A549 (cell line): ENCODE data around the gene KRT16. TPM values are rescaled to one million over a fixed set of nuclear protein-coding genes. Genes with fewer than 3 reads are reported as not detected.

Source experiments
- ATAC-seq, 2 experiments: fragments of 200-7000 bp in 1 of 2; fragments of >200 bp in 1 of 2; cut with Nextera tagmentation in 1 of 2; cut with Tn5 transposase in 1 of 2; 3 replicates each; pipeline versions ENCODE4 v1.8.0 to v1.9.1; 2018 to 2020; ENCODE audit warnings: mild to moderate bottlenecking in 1 of 2, moderate library complexity in 1 of 2
- CTCF ChIA-PET: fragments of 300-600 bp; sonication (Branson Sonifier 250); formaldehyde crosslinking; extraction: SDS; loops from one replicate; lab custom pipeline; 2021; ENCODE audit warnings: antibody characterized with exemption, inconsistent platforms; lab: Yijun Ruan, JAX
- POLR2A ChIA-PET: fragments of 350-600 bp; formaldehyde crosslinking; extraction: SDS; loops from one replicate; lab custom pipeline; 2021; ENCODE audit warnings: antibody characterized with exemption, inconsistent platforms; lab: Yijun Ruan, JAX
- DNase-seq, 2 experiments: peaks; one replicate each; pipeline versions ENCODE4 v3.0.0 to v3.0.0-alpha.2; 2011 to 2016; ENCODE audit warnings: low read depth in 1 of 2, low spot score in 1 of 2
- FAIRE-seq: peaks from 2 replicates; lab custom pipeline; 2011; peaks lifted over from hg19 to GRCh38; lab: Jason Lieb, UNC
- H3K27ac ChIP-seq, 2 experiments: fragments of >200 bp; sonication (Bioruptor Twin); formaldehyde crosslinking; 3 replicates each; pipeline ENCODE4 v1.5.1; 2016 to 2017
- H3K4me1 ChIP-seq: fragments of >200 bp; sonication (Bioruptor Twin); formaldehyde crosslinking; 3 replicates; pipeline ENCODE4 v1.6.1; 2016
- H3K4me2 ChIP-seq: fragments of >200 bp; sonication (Bioruptor Twin); formaldehyde crosslinking; 3 replicates; pipeline ENCODE4 v1.6.1; 2016
- H3K4me3 ChIP-seq: fragments of >200 bp; sonication (Bioruptor Twin); formaldehyde crosslinking; 3 replicates; pipeline ENCODE4 v1.5.1; 2016
- H3K9me3 ChIP-seq: fragments of >200 bp; sonication (Bioruptor Twin); formaldehyde crosslinking; 3 replicates; pipeline ENCODE4 v1.6.1; 2016
- CHD2 ChIP-seq: fragments of 150-350 bp; IDR thresholded peaks from 2 replicates; pipeline ENCODE4 v1.6.1; 2014; ENCODE audit warnings: low read length; ENCODE audit not compliant: partially characterized antibody
- CHD4 ChIP-seq: fragments of 200-600 bp; sonication (generic); IDR thresholded peaks from 2 replicates; pipeline ENCODE4 v1.6.1; 2016; ENCODE audit warnings: antibody characterized with exemption, mild to moderate bottlenecking, borderline replicate concordance
- E2F6 ChIP-seq: IDR thresholded peaks from 2 replicates; pipeline ENCODE4 v1.6.1; 2012; ENCODE audit warnings: low read depth, borderline replicate concordance
- EHF ChIP-seq: fragments of 250-450 bp; sonication (Bioruptor Pico); IDR thresholded peaks from 2 replicates; pipeline ENCODE4 v1.5.0; 2020; ENCODE audit warnings: mild to moderate bottlenecking
- EP300 ChIP-seq, 2 experiments: fragments of >200 bp; sonication (Bioruptor Twin); formaldehyde crosslinking; IDR thresholded peaks; 2 replicates in 1 of 2; 3 replicates in 1 of 2; pipeline ENCODE4 v1.6.1; 2016 to 2017
- FOXS1 ChIP-seq: fragments of 250-450 bp; sonication (Bioruptor Pico); IDR thresholded peaks from 2 replicates; pipeline ENCODE4 v1.5.0; 2020; ENCODE audit warnings: mild to moderate bottlenecking, moderate library complexity
- HEYL ChIP-seq: fragments of 250-450 bp; sonication (Bioruptor Pico); IDR thresholded peaks from 2 replicates; pipeline ENCODE4 v1.8.0; 2021; ENCODE audit warnings: mild to moderate bottlenecking, moderate library complexity
- HOXB13 ChIP-seq: fragments of 250-450 bp; sonication (Bioruptor Pico); IDR thresholded peaks from 2 replicates; pipeline ENCODE4 v1.5.0; 2020; ENCODE audit warnings: low read depth, mild to moderate bottlenecking, moderate library complexity
- JUNB ChIP-seq: fragments of >200 bp; sonication (Bioruptor Twin); formaldehyde crosslinking; IDR thresholded peaks from 2 replicates; pipeline ENCODE4 v1.6.1; 2016
- KDM5A ChIP-seq: fragments of 200-600 bp; sonication (generic); IDR thresholded peaks from 2 replicates; pipeline ENCODE4 v1.6.1; 2016; ENCODE audit warnings: antibody characterized with exemption, mild to moderate bottlenecking
- MAFK ChIP-seq: fragments of 450-650 bp; IDR thresholded peaks from 2 replicates; pipeline ENCODE4 v1.6.1; 2014; ENCODE audit not compliant: partially characterized antibody
- MAZ ChIP-seq: fragments of 150-350 bp; IDR thresholded peaks from 2 replicates; pipeline ENCODE4 v1.6.1; 2014; ENCODE audit warnings: antibody characterized with exemption, low read depth, low read length, borderline replicate concordance
- MYC ChIP-seq: IDR thresholded peaks from 2 replicates; pipeline ENCODE4 v1.6.1; 2012; ENCODE audit warnings: mild to moderate bottlenecking, inconsistent platforms, low read length, improper control_type of control experiment, borderline replicate concordance
- NFE2L2 ChIP-seq: fragments of 150-350 bp; conservative IDR thresholded peaks from 2 replicates; pipeline ENCODE4 v1.6.1; 2014; ENCODE audit warnings: low read length
- PBX3 ChIP-seq: IDR thresholded peaks from 2 replicates; pipeline ENCODE4 v1.6.1; 2012
- RCOR1 ChIP-seq: fragments of 150-350 bp; IDR thresholded peaks from 2 replicates; pipeline ENCODE4 v1.6.1; 2014; ENCODE audit warnings: antibody characterized with exemption, low read length, low read depth
- REST ChIP-seq: fragments of 200-600 bp; sonication (generic); IDR thresholded peaks from 2 replicates; pipeline ENCODE4 v1.6.1; 2016; ENCODE audit warnings: antibody characterized with exemption, mild to moderate bottlenecking, moderate library complexity
- RFX5 ChIP-seq: fragments of 450-650 bp; IDR thresholded peaks from 2 replicates; pipeline ENCODE4 v1.7.1; 2014; ENCODE audit warnings: antibody characterized with exemption, mild to moderate bottlenecking, moderate library complexity
- SMC3 ChIP-seq: fragments of >200 bp; sonication (Bioruptor Twin); formaldehyde crosslinking; IDR thresholded peaks from 3 replicates; pipeline ENCODE4 v1.6.1; 2018; ENCODE audit warnings: inconsistent platforms
- TFCP2L1 ChIP-seq: fragments of 250-450 bp; sonication (Bioruptor Pico); IDR thresholded peaks from 2 replicates; pipeline ENCODE4 v1.5.0; 2021; ENCODE audit warnings: mild to moderate bottlenecking
- USF2 ChIP-seq: fragments of 450-650 bp; IDR thresholded peaks from 2 replicates; pipeline ENCODE4 v1.6.1; 2014; ENCODE audit warnings: antibody characterized with exemption
- ZNF302 ChIP-seq: fragments of 250-450 bp; sonication (Bioruptor Pico); IDR thresholded peaks from 2 replicates; pipeline ENCODE4 v1.9.0; 2021; ENCODE audit warnings: inconsistent platforms, mild to moderate bottlenecking, moderate library complexity
- WGBS: methylation state at CpG from one replicate; pipeline ENCODE4 v1.1.6; 2017; ENCODE audit errors: missing lambda C conversion rate; 5-methylcytosine and 5-hydroxymethylcytosine counted together
- polyA plus RNA-seq, 4 experiments: library from polyadenylated mRNA; depleted of rRNA in 3 of 4; stranded (reverse); fragments of >200 nt; fragmentation: RNase III in 1 of 4; extraction: RNeasy Plus Mini Kit Qiagen cat#74134 plus additional on column Dnase treatment in 1 of 4; gene quantifications; 2 replicates in 3 of 4; 3 replicates in 1 of 4; pipeline ENCODE4 v1.2.3, GENCODE V29; 2011 to 2017

The KRT16 gene
- polyA plus RNA-seq, 2 of the 4 experiments (the other 2 are of a cell fraction) = 0.28 TPM; not detected in 1

- no peak for DNase-seq
- ChIA-PET CTCF (interaction anchor here (1.2 to 4.5 kb wide), 3 partner anchors 8 to 89 kb away, joined by 5 to 37 read pairs (median 20); no protein-coding TSS in a partner anchor), POLR2A (no interaction called here)
- H3K27ac ChIP-seq = no peak overlapping the region
- no peak for ATAC-seq
- 75% methylated on average over 5 of the region's 5 CpGs for WGBS
- no peak overlapping the region for H3K4me3 ChIP-seq
- no peak for FAIRE-seq
- H3K4me2 ChIP-seq = no peak overlapping the region
- H3K9me3 ChIP-seq = no peaks in the 10 kb centered on the region
- H3K4me1 ChIP-seq = no peaks in the 10 kb centered on the region
- TF ChIP-seq KDM5A (no peak), MYC (no peak), RFX5 (no peak), MAFK (no peak), NFE2L2 (no peak), CHD2 (no peak), E2F6 (no peak), EP300 (IDR thresholded peaks at IDR 0.05) (no peak), JUNB (no peak), SMC3 (no peak), MAZ (no peak), ZNF302 (CRISPR knock-in tag) (no peak), HOXB13 (CRISPR knock-in tag) (no peak), RCOR1 (no peak), FOXS1 (CRISPR knock-in tag) (no peak)
These were observed 25.6 kb upstream of the KRT16 start for GRCh38 chr17:41638194-41638593.

GRCh38 chr17:41636652-41637051, 24.1 kb upstream of the KRT16 start:
- no peak overlapping the region for H3K4me3 ChIP-seq
- 83% methylated on average over 8 of the region's 9 CpGs for WGBS
- TF ChIP-seq E2F6 (no peak), MAZ (no peak), CHD4 (no peak), USF2 (no peak), REST (no peak), EHF (CRISPR knock-in tag) (no peak), KDM5A (no peak), TFCP2L1 (CRISPR knock-in tag) (no peak), HEYL (CRISPR knock-in tag) (no peak), PBX3 (no peak)
- TF ChIP-seq, all 56 proteins: peak for 0
- Histone ChIP-seq H3K27ac (no peak overlapping the region), H3K4me1 (no peaks in the 10 kb centered on the region), H3K9me3 (no peaks in the 10 kb centered on the region), H3K4me2 (no peak overlapping the region)
- DNase-seq = no peak
- CTCF ChIA-PET = interaction anchor here (1.1 to 4.5 kb wide), 8 partner anchors 11 to 780 kb away, joined by 3 to 37 read pairs (median 8); no protein-coding TSS in a partner anchor
- FAIRE-seq = no peak
- POLR2A ChIA-PET = no interaction called here
- ATAC-seq = no peak; a peak in 1 of 6 replicates
